Coronary artery (tissue), 2 donors: Measurements from ENCODE around the gene SEC24B.

Experiments
- DNase-seq: peaks from one replicate; pipeline ENCODE4 v3.0.0-alpha.2; 2017; ENCODE audit warnings: low spot score
- H3K27ac ChIP-seq, 2 donors: fragments of 200-600 bp; sonication (generic); one replicate each; pipeline ENCODE4 v1.5.1; 2016 to 2019
- H3K4me3 ChIP-seq: fragments of 200-600 bp; sonication (generic); 2 replicates; pipeline ENCODE4 v1.5.1; 2016; ENCODE audit warnings: mild to moderate bottlenecking, moderate library complexity
- TF ChIP-seq, protein P1 (sequence below): fragments of 200-600 bp; sonication (generic); IDR thresholded peaks from one replicate; pipeline ENCODE4 v1.5.1; 2019; ENCODE audit warnings: antibody characterized with exemption

Gene SEC24B

DNA sequence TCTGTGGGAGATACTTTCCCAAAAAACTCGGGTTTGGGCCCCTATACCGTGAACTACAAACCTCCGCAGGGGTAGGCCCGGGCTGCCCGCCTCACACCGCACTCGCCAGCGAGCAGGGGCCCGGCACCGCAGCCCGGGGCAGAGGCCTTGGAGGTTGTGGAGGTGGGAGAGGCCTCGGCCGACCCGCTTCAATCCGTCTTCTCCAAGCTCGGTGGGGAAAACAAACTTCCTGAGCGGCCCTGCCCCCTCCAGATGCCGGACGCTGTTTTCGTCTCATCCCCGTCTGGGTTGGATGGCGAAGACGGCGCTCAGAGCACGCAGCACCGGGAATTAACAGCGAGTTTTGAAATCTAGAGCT lies 126.0 kb downstream of the SEC24B start:
- Histone ChIP-seq H3K27ac (peak overlapping the region; percentile 30 to 71), H3K4me3 (peak overlapping the region; percentile 89)
- TF ChIP-seq, protein P1, sequence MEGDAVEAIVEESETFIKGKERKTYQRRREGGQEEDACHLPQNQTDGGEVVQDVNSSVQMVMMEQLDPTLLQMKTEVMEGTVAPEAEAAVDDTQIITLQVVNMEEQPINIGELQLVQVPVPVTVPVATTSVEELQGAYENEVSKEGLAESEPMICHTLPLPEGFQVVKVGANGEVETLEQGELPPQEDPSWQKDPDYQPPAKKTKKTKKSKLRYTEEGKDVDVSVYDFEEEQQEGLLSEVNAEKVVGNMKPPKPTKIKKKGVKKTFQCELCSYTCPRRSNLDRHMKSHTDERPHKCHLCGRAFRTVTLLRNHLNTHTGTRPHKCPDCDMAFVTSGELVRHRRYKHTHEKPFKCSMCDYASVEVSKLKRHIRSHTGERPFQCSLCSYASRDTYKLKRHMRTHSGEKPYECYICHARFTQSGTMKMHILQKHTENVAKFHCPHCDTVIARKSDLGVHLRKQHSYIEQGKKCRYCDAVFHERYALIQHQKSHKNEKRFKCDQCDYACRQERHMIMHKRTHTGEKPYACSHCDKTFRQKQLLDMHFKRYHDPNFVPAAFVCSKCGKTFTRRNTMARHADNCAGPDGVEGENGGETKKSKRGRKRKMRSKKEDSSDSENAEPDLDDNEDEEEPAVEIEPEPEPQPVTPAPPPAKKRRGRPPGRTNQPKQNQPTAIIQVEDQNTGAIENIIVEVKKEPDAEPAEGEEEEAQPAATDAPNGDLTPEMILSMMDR, result no peak
- DNase-seq, result no peak

DNA sequence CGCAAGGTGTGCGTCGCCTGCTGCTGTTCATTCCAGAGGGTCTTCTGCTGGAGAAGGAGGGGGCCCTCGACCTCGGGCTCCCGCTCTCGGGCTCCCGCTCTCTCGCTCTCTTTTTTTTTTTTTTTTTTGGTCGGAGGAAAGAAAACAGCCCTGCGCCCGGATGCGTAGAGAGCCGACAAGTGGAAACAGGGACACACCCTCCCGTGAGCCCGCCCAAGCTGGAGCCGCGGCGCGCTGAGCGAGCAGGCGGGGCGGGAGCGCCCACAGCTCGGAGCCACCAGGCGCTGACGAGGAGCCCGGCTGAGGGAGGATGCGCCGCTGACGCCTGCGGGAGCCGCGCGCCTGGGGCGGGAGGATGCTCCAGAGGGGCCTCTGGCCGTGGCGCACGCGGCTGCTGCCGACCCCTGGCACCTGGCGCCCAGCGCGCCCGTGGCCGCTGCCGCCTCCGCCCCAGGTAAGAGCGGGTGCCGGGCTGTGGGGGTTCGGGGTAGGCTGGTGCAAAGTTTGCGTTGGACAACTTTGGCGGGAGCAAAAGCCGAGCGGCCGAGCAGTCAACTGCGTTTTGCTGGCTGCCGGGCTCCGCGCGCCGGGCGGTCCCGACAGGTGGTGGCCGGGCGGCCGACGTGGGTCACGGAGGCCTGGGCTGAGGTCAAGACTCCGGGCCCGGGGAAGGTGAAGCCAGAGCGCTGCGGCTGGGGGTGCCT lies 126.5 kb downstream of the SEC24B start, which contains the start of gene MCUB:
Gene MCUB (plus strand): TSS at position 264 of the 704 bp plus-strand sequence. CDS start 92 bp downstream, at position 356.
- Histone ChIP-seq H3K27ac (peak within 1 kb of the TSS; percentile 69 to 93), H3K4me3 (peak within 1 kb of the TSS; percentile 89)
- DNase-seq, result peak; percentile 86
- TF ChIP-seq, protein P1, result no peak

DNA sequence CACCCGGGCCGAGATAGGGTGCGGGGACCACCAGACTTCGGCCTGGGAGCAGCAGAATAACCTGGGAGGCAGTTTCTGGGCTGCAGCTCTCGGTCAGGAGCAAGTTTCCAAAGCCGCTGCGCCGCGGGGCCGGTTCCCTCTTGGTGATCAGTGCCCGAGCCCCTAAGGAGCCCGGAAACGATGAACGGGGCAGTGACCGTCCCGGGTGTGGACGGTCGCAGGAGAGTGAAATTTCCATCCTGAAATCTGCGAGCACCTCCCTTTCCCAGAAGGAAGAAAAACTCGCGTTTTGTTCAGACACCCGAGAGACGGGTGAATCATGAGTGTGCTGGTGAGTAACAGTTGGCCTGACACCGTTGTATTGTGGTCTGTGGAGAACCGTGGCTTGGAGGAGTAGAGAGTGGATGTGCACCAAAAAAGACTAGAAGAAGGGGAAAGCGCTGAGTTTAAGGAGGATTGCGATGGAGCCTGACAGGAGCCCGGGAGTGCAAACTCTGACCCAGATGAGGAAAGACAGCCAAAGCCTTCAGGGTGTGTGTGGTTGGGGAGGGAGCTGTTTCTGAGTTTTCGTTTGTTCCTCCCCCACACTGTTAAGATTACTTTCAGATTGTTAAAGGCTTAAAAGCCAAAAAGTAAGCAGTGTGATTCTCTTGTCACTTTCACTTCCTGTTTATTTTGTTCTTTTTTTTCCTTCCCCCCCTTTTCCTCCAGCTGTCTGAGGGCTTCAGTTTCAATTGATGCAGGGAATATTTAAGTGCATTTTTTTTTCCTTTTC lies 127.3 kb downstream of the SEC24B start:
- DNase-seq, result peak; percentile 76
- Histone ChIP-seq H3K27ac (peak overlapping the region; percentile 69 to 93), H3K4me3 (peak overlapping the region; percentile 89)
- TF ChIP-seq, protein P1, result no peak

DNA sequence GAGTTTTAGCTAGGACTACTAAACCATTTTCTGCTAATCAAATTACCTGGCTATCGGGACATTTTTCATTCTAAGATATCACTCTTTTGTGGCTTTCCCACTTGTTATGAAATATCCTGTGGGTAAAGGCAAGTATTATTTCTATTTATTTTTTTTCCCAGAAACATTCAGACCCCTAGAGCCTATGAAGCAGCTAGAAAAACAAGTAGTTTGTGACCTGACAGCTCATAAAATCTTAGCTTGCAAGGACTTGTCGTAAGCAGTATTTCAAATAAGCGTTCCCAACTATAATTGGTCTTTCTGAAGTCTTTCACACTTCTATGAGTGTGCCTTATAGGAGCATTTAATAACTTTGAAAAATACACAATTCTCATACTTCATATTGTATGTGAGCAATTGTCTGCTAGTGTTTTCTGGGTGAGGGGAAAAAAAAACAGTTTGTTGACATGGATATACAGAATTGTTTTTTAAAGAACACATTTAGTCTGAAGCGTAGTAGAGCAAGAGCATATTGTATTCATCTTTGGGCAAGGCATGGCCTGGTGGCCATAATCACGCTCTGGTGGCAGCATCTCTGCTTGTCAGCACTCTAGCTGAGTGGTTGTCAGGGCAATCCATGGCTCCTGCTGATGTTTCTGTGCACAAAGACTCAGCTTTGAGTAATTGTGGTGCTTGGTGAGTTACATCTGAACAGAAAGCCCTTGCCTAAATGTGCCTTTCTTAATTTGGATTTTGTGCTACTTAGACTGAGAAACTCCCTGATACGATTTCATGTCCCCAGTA lies 129.0 kb downstream of the SEC24B start:
- Histone ChIP-seq H3K27ac (no peak overlapping the region), H3K4me3 (no peak overlapping the region)
- TF ChIP-seq, protein P1, result no peak
- DNase-seq, result no peak

DNA sequence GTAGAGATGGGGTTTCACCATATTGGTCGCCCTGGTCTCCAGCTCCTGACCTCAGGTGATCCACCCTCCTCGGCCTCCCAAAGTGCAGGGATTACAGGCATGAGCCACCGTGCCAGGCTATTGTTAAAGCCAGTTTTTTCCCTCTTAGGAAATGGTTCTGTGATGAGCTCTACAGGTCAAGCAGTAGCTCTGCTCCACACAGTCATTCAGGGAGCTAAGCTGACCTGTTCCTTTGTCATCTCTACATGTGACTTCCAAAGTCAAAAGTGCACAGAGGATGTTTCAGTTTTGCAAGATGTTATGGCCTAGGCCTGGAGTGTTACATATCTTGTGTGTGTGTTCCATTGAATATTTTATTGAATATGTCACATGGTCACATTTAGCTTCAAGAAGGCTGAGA lies 137.9 kb downstream of the SEC24B start:
- no peak for DNase-seq
- Histone ChIP-seq H3K27ac (no peak overlapping the region), H3K4me3 (no peak overlapping the region)
- TF ChIP-seq, protein P1, result no peak

DNA sequence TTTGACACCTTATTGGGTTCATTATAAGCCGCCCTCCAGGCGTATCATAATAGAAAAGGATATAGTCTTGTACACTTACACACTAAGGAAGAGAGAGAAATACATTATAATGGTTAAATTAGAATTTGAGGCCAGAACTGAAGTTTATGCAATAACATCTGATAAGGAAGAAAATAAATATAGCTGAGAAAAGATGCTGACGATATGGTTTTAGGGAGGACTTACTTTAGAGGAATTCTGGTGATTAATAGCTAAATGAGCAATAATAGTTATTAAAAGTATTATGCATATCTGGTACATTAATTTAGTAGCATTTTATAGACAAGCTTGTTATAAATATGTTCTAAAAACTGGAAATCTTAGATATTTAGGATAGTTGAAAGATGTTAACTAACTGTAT lies 138.5 kb downstream of the SEC24B start:
- Histone ChIP-seq H3K4me3 (no peak overlapping the region), H3K27ac (no peak overlapping the region)
- no peak for DNase-seq
- TF ChIP-seq, protein P1, result no peak
